ENCODE results near the gene NOS1. TPM values are rescaled to one million over a fixed set of nuclear protein-coding genes. Genes with fewer than 3 reads are reported as not detected.

NOS1 gene
- total RNA-seq, 1 donor from 2014 or later: 0.19 TPM

- no peak for DNase-seq
- intact Hi-C loops (cut with DNase I): no loop called here
- ATAC-seq (ENCODE audit: poor library complexity): no peak
Measured at GRCh38 chr12:117167769-117168168, 193.7 kb downstream of the NOS1 start.

DNA sequence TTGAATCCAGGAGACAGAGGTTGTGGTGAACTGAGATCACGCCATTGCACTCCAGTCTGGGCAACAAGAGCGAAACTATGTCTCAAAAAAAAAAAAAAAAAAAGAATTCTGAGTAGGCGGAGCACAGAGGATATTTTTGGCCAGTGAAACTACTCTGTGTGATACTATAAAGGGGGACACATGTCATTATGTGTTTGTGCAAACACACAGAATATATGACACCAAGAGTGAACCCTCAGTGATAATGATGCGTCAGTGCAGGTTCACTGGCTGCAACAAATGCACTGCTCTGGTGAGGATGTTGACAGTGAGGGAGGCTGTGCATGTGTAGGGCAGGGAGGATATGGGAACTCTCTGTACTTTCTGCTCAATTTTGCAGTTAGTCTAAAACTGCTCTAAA lies 195.3 kb downstream of the NOS1 start:
- DNase-seq (no peak), ATAC-seq (ENCODE audit: poor library complexity) (no peak)
- intact Hi-C loops (cut with DNase I): no loop called here

GRCh38 chr12:117165342-117165741 lies 196.1 kb downstream of the NOS1 start:
- intact Hi-C loops (cut with DNase I): no loop called here
- DNase-seq (no peak), ATAC-seq (ENCODE audit: poor library complexity) (no peak)

GRCh38 chr12:117162633-117163032 lies 198.8 kb downstream of the NOS1 start:
- intact Hi-C loops (cut with DNase I): no loop called here
- DNase-seq (no peak), ATAC-seq (ENCODE audit: poor library complexity) (no peak)

DNA sequence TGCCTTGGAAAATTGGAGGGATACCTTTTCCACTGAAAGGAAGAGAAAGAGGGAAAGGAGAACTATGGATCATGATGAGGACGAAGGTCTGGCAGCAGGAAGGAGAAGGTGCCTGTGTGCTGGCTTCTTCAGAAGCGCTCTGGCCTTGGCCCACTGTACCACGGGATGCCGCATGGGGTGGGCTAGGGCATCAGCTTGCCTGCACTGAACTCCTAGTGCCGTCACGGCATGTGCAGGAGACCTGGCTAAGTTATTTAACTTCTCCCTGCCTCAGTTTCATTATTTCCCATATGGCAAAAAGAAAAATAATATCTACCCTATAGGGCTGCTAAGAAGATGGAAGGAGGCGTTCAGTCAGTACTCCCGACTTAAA lies 199.3 kb downstream of the NOS1 start:
- ATAC-seq (ENCODE audit: poor library complexity) (no peak), DNase-seq (no peak)
- intact Hi-C loops (cut with DNase I): no loop called here

- DNase-seq: no peak
- intact Hi-C loops (cut with DNase I): no loop called here
- ATAC-seq (ENCODE audit: poor library complexity): no peak
Measured at GRCh38 chr12:117161460-117162166, 199.8 kb downstream of the NOS1 start.

- DNase-seq (no peak), ATAC-seq (ENCODE audit: poor library complexity) (no peak)
- intact Hi-C loops (cut with DNase I): loop anchor here (10.0 kb wide), 1 partner anchor 135 kb away; no protein-coding TSS in a partner anchor
Measured at GRCh38 chr12:117159674-117160073, 201.8 kb downstream of the NOS1 start.

- DNase-seq (no peak), ATAC-seq (ENCODE audit: poor library complexity) (no peak)
- intact Hi-C loops (cut with DNase I): loop anchor here (10.0 kb wide), 1 partner anchor 134 kb away; no protein-coding TSS in a partner anchor
Measured at GRCh38 chr12:117158911-117159553, 202.4 kb downstream of the NOS1 start.

Other genes with a start within 250 kb of the NOS1 start
- gene FBXO21, start 171.2 kb downstream of the NOS1 start, total RNA-seq: 35.3 TPM

All from Right ventricle myocardium superior (tissue), 1 donor.